Skeletal muscle satellite cell (primary cell): ENCODE measurements around the gene EDN1.

ENCODE experiments used
- H3K27me3 ChIP-seq: 2 replicates; pipeline ENCODE4 v1.7.0; 2013; ENCODE audit warnings: low read length; ENCODE audit not compliant: control insufficient read depth, insufficient read depth
- H3K36me3 ChIP-seq: 2 replicates; pipeline ENCODE4 v1.7.0; 2013; ENCODE audit warnings: mild to moderate bottlenecking, control low read depth, low read length; ENCODE audit not compliant: insufficient read depth
- H3K4me1 ChIP-seq: 2 replicates; pipeline ENCODE4 v1.7.0; 2013; ENCODE audit warnings: low read length; ENCODE audit not compliant: control insufficient read depth, insufficient read depth
- H3K4me2 ChIP-seq: 2 replicates; pipeline ENCODE4 v1.7.0; 2013; ENCODE audit warnings: mild to moderate bottlenecking, low read length
- H3K4me3 ChIP-seq: 2 replicates; pipeline ENCODE4 v1.7.0; 2013; ENCODE audit warnings: low read length
- H3K9ac ChIP-seq: 2 replicates; pipeline ENCODE4 v1.7.0; 2013; ENCODE audit warnings: mild to moderate bottlenecking, low read depth, low read length, moderate library complexity
- H3K9me3 ChIP-seq: replicated peaks from 2 replicates; pipeline ENCODE4 v1.7.0; 2013; ENCODE audit warnings: mild to moderate bottlenecking, control low read depth, low read length

Gene EDN1

DNA sequence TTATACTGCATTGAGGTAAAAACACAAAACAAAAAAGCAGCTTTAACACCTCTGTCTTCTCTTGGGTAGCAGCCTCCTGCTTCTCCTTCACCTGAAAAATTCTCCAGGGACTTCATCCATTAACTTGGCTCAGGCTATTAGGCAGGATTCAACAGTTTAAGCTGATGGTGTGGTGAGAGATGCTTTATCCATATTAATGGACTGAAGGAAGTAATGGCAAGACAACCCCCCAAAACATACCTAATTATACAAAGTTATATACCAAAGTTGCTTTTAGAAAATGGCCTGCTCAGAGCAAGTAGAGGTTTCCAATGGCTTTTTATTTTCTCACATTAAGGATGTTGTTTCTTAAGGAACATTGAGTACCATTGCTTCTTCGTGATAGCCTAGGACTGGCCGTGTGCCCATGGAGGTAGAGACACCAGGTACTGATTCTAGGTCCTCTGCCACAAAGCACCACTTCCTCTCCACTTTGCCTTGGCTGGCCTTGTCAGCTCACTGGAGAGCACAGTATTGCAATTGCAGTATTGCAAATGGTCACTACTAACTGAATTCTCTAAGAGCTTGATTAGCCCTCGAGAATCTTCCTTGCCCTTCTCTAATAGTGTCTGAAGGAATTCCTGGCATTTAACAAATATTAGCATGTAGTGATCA is 7.3 kb downstream of the EDN1 start:
- Histone ChIP-seq H3K9me3 (no peaks in the 10 kb centered on the region), H3K4me1 (peaks cover 42% of the 10 kb centered on the region), H3K4me2 (no peak overlapping the region), H3K4me3 (no peak overlapping the region), H3K36me3 (peaks cover 16% of the 10 kb centered on the region), H3K27me3 (no peaks in the 10 kb centered on the region), H3K9ac (no peak overlapping the region)

- H3K9ac ChIP-seq: no peak overlapping the region
- peaks cover 12% of the 10 kb centered on the region for H3K36me3 ChIP-seq
These were observed 8.1 kb downstream of the EDN1 start for GRCh38 chr6:12298017-12298978.

GRCh38 chr6:12298995-12299394 is 8.8 kb downstream of the EDN1 start:
- Histone ChIP-seq H3K4me2 (no peak overlapping the region), H3K36me3 (peaks cover 6% of the 10 kb centered on the region), H3K27me3 (no peaks in the 10 kb centered on the region), H3K4me1 (peaks cover 29% of the 10 kb centered on the region), H3K9me3 (no peaks in the 10 kb centered on the region), H3K9ac (no peak overlapping the region), H3K4me3 (no peak overlapping the region)

More at GRCh38 chr6:12298017-12298978, 8.1 kb downstream of the EDN1 start:
- no peak overlapping the region for H3K4me3 ChIP-seq
- H3K4me2 ChIP-seq: no peak overlapping the region
- H3K4me1 ChIP-seq: peaks cover 34% of the 10 kb centered on the region
- H3K27me3 ChIP-seq: no peaks in the 10 kb centered on the region
- H3K9me3 ChIP-seq: no peaks in the 10 kb centered on the region

GRCh38 chr6:12301018-12301417 is 10.9 kb downstream of the EDN1 start:
- Histone ChIP-seq H3K36me3 (no peaks in the 10 kb centered on the region), H3K9me3 (no peaks in the 10 kb centered on the region), H3K4me2 (no peak overlapping the region), H3K4me1 (peaks cover 15% of the 10 kb centered on the region), H3K9ac (no peak overlapping the region), H3K4me3 (no peak overlapping the region), H3K27me3 (no peaks in the 10 kb centered on the region)

GRCh38 chr6:12304487-12304886 is 14.3 kb downstream of the EDN1 start:
- Histone ChIP-seq H3K36me3 (no peaks in the 10 kb centered on the region), H3K4me1 (no peaks in the 10 kb centered on the region), H3K4me2 (no peak overlapping the region), H3K9ac (no peak overlapping the region), H3K4me3 (no peak overlapping the region), H3K9me3 (no peaks in the 10 kb centered on the region), H3K27me3 (no peaks in the 10 kb centered on the region)

GRCh38 chr6:12309070-12309469 is 18.9 kb downstream of the EDN1 start:
- Histone ChIP-seq H3K27me3 (no peaks in the 10 kb centered on the region), H3K4me3 (no peak overlapping the region), H3K4me1 (peaks cover 5% of the 10 kb centered on the region), H3K9ac (no peak overlapping the region), H3K4me2 (no peak overlapping the region), H3K36me3 (no peaks in the 10 kb centered on the region), H3K9me3 (no peaks in the 10 kb centered on the region)

DNA sequence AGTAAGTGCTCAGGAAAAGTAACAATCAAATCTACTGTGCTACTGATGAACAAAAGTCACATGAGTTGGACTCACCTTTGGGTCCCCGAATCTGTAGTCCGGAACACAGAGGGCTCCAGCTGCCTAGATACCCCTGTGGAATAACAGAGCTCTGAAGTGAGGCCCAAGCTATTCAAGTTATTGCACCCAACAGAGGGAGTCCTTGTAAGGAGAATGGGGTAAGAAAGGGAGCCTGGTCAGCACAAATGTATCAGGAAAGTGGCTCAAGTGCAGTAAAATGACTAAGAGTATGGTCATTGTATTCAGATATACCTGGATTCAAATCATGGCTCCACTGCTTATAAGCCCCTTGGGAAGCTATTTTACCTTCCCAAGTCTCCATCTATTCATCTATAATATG is 20.9 kb downstream of the EDN1 start:
- H3K9me3 ChIP-seq: no peaks in the 10 kb centered on the region
- no peak overlapping the region for H3K4me3 ChIP-seq

GRCh38 chr6:12312736-12313135 is 22.6 kb downstream of the EDN1 start:
- Histone ChIP-seq H3K4me1 (peaks cover 12% of the 10 kb centered on the region), H3K27me3 (no peaks in the 10 kb centered on the region), H3K9ac (no peak overlapping the region), H3K4me3 (no peak overlapping the region), H3K9me3 (no peaks in the 10 kb centered on the region), H3K36me3 (no peaks in the 10 kb centered on the region), H3K4me2 (no peak overlapping the region)

More for the DNA sequence above, 20.9 kb downstream of the EDN1 start:
- H3K27me3 ChIP-seq: no peaks in the 10 kb centered on the region
- no peak overlapping the region for H3K4me2 ChIP-seq
- no peaks in the 10 kb centered on the region for H3K36me3 ChIP-seq
- no peak overlapping the region for H3K9ac ChIP-seq
- peaks cover 12% of the 10 kb centered on the region for H3K4me1 ChIP-seq

DNA sequence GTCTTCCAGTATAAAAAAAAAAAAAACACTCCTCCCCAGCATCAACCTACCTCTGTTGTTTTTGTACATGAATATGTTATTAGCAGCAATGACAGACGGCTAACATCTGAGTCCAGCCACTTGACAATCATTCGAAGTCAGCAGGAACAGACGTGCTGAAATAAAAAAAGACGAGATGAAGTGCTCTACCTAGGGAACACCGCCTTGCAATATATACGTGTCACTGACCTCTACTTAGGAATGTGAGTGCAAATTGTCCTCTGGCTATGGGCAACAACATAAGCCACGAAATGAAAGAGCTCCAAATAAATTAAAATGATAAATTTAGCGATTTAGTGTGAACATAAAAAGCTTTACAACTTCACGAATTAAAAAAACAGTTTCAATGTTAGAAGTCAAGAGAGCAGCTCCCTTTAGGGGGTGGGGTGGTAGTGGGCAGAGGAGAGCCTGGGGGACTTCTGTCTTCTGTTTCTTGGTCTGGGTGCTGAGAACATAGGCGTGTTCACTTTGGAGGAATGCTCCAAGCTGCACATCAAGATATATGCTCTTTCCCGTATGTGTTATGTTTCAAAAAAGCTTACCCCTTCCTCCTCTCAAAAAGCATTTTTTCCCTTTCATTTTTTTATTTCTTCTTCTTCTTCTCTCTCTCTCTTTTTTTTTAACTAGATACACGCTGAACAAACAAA is 23.3 kb downstream of the EDN1 start:
- Histone ChIP-seq H3K36me3 (no peaks in the 10 kb centered on the region), H3K4me1 (peaks cover 12% of the 10 kb centered on the region), H3K4me3 (no peak overlapping the region), H3K4me2 (no peak overlapping the region), H3K9ac (no peak overlapping the region), H3K27me3 (no peaks in the 10 kb centered on the region), H3K9me3 (no peaks in the 10 kb centered on the region)

- H3K4me3 ChIP-seq: no peak overlapping the region
- no peak overlapping the region for H3K9ac ChIP-seq
- H3K36me3 ChIP-seq: no peaks in the 10 kb centered on the region
- H3K9me3 ChIP-seq: no peaks in the 10 kb centered on the region
- H3K4me1 ChIP-seq: peaks cover 12% of the 10 kb centered on the region
- H3K27me3 ChIP-seq: no peaks in the 10 kb centered on the region
- H3K4me2 ChIP-seq: peak overlapping the region; percentile 23
These were observed 23.9 kb downstream of the EDN1 start for GRCh38 chr6:12313992-12314589.

GRCh38 chr6:12314751-12315150 is 24.6 kb downstream of the EDN1 start:
- no peaks in the 10 kb centered on the region for H3K9me3 ChIP-seq
- no peak overlapping the region for H3K9ac ChIP-seq
- peaks cover 12% of the 10 kb centered on the region for H3K4me1 ChIP-seq
- no peaks in the 10 kb centered on the region for H3K36me3 ChIP-seq
- H3K4me2 ChIP-seq: peak overlapping the region; percentile 23
- no peak overlapping the region for H3K4me3 ChIP-seq
- no peaks in the 10 kb centered on the region for H3K27me3 ChIP-seq
